GM19043 (cell line): ENCODE results near the gene RASGRF1.

ENCODE experiments used
- ATAC-seq: cut with Tn5 transposase; IDR thresholded peaks from one replicate; pipeline ENCODE4 v1.9.1; 2021; ENCODE audit warnings: low read depth; ENCODE audit not compliant: unreplicated experiment

Gene RASGRF1

GRCh38 chr15:78923015-78923414 is 167.6 kb downstream of the RASGRF1 start:
- ATAC-seq: no peak

DNA sequence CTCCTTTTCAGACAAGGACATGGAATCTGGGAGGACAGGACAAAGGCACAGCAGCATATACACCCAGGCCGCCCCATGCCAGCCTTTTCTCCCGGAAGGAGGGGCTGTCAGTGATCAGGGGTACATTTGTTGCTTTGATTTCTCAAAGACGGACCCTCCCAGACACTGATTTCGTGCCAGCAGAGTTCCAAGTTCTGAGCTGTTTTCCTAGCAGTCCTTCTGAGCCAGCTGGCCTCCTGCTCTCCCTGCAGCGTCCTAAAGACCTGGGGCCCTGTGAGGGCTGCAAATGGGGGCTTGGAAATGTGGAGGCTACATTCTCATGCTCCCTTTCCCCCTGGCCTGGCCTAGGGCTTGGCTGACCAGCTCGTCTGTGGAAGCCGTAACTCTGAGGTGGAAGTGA is 168.1 kb downstream of the RASGRF1 start:
- ATAC-seq: no peak

GRCh38 chr15:78921940-78922339 is 168.6 kb downstream of the RASGRF1 start:
- ATAC-seq: no peak

DNA sequence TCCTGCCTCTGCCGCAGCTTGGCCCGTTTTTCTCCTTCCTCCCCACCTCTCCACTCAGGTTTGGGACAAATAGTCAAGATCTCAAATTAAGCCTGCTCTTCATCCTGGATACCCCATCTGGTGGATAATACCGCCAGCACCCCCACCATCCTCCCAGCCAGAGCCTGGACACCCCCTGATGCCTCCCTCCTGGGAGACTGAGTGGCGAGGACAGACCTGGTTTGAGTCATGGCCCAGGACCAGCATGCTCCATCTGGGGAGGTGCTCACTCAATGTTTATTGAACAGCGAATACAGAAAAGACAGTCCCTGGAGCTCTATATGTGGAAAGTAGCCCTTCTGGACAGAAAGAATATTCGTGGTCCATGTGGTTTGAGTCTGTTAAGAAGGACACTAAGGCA is 169.1 kb downstream of the RASGRF1 start:
- no peak for ATAC-seq

DNA sequence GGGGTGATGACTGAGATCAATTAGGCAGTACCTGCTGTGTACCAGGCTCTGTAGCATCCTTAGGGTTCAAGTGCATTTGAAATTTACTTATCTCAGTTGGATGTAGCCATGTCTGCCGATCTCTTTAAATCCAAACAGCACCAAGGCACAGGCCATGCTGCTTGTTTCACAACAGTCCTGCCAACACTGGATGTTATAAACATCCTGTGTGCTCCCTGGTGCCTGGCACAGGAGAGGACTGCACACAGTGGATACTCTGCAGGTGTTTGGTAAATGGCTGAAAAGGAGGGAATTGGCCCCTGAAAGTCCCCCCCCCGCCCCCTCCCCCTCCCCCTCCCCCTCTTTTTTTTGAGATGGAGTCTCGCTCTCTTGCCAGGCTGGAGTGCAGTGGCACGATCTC is 172.7 kb downstream of the RASGRF1 start:
- no peak for ATAC-seq

GRCh38 chr15:78916088-78916487 is 174.5 kb downstream of the RASGRF1 start:
- no peak for ATAC-seq

GRCh38 chr15:78915341-78916087 is 175.1 kb downstream of the RASGRF1 start:
- ATAC-seq: no peak

DNA sequence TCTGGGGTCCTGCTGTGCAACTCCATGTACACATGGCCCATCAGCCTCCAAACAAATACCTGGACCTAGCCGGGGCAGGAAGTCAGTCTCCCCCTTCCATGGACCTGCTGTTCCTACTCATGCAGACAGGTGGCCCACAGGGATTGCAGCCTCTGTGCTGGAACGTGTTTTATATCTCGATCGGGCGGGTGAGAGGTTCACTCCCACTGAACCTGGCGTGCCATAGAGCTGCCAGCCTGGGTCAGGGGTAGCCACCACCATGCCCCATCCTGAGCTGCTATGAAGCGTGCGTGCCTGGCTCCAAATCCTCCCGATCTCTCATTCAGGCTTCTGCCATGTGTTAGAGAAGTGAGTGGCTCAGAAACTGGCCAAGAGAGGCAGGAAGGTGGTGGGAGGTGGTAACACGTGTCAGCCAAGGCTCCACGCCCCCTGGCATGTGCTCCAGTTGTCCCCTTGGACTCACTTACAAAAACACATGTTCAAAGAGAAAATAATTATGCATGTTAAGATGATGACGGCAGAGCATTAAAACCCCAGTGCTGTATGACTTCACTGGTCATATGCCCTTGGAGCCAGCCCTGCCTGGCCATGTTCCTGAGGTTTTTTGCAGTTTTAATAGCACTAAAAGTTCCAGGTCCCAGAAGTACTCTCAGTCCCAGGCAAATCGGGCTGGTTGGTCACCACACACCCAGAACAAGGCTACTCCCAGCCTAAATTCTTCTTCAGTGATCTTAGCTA is 176.4 kb downstream of the RASGRF1 start:
- ATAC-seq: no peak

DNA sequence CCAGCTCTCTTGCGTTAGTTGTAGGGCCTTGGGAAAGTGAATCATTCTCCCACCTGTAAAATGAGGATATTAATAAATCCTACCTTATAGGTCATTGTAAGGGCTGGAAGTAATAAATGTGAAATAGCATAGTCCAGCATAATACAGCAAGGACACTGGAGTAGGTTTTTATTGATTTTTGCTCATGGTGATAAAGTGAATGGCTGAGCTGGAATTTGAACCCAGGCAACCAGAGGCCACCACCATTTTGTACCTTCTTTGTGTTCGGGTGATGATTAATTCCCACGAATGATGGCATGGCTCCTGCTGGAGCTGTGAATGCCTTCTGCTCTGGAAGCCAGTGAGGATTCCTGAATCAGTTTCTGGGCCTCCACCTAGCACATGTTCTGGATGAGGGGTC is 177.6 kb downstream of the RASGRF1 start:
- ATAC-seq: no peak

DNA sequence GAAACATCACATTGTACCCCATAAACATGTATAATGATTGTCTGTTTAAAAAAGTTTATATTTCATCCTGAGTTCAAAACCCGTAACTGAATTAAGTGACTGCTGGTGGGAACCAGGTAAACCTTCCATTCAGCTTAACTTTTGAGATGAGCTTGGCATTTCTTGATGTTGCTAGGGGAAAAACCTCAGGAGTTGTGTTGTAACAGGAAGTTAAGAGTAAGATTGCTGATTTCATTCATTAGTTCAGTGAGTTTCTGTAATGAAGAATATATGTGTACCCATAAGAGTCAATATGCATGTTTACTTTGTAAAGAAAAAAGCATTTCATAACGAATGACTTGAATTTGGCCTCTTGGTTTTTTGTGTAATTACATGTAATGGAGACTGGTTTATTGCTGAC is 178.3 kb downstream of the RASGRF1 start:
- ATAC-seq: no peak

DNA sequence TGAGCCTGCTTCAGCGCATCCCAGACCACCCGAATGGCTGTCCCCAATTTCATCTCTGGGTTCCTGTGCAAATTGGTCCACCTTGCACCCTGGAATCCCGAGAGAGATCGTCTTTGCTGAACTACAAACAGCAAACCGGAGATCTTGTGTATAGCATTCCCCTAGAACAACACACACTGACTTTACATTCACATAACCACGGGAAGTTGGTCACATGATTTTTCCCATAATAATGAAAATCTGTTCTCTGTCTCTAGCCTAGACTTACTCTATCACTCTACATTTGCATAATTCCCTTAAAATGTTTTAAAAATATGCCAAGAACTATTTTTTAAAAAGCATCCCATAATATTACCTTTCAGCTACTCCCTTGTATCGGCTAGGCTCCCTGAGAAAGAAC is 180.3 kb downstream of the RASGRF1 start:
- no peak for ATAC-seq
